Measurements from ENCODE around the gene SOWAHD.
"Not testable (repeated sequence)": the region's sequence is repeated elsewhere in the genome, so short reads cannot be mapped to it uniquely, and the experiment has no call there.

Gene SOWAHD

GRCh38 chrX:119759248-119759766 is 919 bp downstream of the SOWAHD start:
- no peak for DNase-seq

- no peak for DNase-seq
Measured at GRCh38 chrX:119760026-119760877, 1.9 kb downstream of the SOWAHD start.

DNA sequence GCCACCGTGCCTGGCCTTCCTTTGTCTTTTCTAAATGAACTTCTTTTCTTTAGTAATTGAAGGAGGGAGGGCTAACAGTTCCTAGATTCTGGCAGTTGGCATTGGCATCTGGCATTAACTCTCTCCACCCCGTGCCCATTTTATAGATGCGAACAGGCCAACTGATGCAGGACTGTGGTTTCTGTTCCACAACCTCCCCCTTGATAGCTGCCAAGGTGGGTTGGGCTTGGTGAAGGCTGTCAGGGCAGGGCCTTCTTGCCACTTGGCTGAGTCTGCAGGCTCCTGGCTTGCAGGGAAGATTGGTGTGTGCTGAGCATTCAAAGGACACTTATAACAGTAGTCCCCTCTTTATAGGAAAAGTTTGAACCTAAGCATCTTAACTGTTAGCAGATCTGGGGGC is 4.3 kb downstream of the SOWAHD start:
- DNase-seq: no peak

GRCh38 chrX:119763181-119763580 is 4.8 kb downstream of the SOWAHD start:
- DNase-seq: no peak

DNA sequence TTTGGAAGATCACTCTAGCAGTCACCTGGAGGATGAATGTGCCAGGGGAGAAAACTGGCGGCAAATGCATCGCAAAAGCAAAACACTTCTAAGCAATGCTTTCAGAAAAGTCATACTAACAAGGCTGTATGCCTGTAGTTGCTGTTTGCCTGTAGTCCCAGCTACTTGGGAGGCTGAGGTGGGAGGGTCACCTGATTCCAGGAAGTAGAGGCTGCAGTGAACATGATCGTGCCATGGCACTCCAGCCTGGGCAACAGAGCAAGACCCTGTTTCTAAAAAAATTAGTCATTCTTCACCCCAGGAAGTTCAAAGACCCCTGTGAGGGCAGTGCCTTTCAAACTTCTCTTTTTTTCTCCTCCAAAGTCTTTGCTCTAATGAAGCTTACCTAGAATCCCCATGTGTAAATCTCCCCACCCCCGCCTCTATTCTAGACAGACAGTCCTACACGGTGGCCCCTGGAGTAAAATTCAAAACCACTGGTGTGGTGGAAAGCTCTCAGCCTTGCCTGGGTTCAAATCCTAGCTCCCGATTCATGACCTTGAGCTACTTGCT is 5.5 kb downstream of the SOWAHD start:
- DNase-seq: no peak

GRCh38 chrX:119768436-119768835 is 10.0 kb downstream of the SOWAHD start:
- DNase-seq: not testable (repeated sequence)

DNA sequence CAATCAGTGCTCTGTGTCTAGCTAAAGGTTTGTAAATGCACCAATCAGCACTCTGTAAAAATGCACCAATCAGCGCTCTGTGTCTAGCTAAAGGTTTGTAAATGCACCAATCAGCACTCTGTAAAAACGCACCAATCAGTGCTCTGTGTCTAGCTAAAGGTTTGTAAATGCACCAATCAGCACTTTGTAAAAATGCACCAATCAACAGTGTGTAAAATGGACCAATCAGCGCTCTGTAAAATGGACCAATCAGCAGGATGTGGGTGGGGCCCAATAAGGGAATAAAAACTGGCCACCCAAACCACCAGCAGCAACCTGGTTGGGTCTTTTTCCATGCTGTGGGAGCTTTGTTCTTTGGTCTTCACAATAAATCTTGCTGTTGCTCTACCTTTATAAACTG is 11.0 kb downstream of the SOWAHD start:
- not testable (repeated sequence) for DNase-seq

DNA sequence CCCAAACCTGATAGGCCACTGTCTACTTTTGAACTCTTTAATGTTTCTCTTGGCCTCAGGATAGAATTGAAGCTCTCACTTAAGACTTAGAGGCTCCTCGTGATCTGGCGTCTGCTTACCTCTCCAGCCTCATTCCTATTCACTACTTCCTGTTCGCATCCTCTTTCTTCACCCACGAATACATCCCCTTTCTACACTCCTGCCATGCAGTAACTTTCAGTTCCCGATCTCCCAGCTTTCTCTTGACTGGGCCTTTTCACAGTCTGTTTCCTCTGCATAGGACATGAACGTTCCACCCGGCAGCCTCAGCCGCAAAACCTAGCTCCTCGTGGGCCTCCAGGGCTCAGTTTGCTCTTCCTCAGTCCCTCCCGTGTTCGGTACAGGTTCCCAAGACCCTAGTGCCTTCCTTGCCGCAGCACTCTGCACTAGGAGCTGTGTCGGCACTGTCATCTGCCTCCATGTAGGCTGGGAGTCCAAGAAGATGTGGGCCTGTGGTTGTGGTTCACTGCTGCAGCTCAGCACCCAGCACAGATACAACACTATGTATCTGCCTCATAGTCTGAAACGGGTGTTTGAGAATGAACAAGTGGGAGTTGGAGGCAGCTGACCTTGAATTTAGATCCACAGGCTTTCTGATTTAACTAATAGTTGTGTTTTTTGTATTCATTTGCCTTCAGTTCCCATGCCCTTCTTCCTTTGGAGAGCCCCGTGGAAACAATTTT is 17.3 kb downstream of the SOWAHD start:
- no peak for DNase-seq

DNA sequence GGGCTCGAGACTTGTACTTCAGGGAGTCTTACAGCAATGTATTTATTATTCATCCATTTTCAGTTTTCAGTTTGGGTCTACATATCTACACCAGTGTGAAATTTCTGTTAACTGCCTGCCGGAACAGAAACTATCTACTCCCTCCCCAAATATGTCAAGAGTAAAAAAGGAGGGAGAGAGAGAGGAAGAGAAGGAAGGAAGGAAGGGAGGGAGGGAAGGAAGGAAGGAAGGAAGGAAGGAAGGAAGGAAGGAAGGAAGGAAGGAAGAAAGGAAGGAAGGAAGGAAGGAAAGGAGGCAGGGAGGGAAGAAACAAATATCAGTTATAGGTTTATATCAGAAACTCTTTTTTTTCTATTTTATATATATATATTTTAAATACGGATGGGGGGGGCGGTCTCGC is 20.4 kb downstream of the SOWAHD start:
- DNase-seq: no peak

DNA sequence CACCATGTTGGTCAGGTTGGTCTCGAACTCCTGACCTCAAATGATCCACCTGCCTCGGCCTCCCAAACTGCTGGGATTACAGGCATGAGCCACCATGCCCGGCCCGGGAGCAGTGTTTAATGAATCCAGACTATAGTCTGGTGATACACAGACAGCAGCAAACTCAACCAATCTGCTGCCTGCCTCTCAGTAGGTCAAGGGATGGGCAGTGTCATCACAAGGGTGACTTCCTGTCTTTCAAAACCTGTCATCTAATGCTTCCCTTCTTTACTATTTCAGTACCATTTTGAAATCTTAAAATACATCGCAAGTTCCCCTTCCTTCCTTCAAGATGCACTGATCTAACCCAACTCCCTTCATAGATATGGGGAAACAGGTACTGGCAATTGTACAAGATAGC is 24.6 kb downstream of the SOWAHD start:
- no peak for DNase-seq

- peak; percentile 47 for DNase-seq
Measured at GRCh38 chrX:119784747-119785446, 26.5 kb downstream of the SOWAHD start.

DNA sequence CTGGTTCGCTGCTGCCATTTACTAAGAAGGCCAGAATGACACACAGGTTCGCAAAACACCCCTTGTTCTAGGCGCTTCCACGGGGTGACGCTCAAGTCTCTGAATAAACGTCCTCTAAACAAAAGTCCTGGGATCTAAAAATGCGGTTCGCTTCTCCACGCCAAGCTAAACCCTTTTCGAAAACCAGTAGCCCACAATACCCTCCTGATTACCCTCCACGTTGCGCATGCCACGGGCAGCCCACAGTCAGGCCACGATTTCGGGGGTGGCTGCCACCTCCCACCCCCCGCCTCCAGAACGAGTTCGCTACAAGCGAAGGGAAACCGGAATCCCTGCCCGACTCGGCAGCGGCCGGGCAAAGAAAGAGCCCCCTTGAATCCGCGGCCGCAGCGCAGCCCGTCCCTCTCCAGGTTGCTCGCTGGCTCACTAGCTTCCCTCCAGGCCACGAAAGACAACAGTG is 32.6 kb downstream of the SOWAHD start:
- DNase-seq: no peak

DNA sequence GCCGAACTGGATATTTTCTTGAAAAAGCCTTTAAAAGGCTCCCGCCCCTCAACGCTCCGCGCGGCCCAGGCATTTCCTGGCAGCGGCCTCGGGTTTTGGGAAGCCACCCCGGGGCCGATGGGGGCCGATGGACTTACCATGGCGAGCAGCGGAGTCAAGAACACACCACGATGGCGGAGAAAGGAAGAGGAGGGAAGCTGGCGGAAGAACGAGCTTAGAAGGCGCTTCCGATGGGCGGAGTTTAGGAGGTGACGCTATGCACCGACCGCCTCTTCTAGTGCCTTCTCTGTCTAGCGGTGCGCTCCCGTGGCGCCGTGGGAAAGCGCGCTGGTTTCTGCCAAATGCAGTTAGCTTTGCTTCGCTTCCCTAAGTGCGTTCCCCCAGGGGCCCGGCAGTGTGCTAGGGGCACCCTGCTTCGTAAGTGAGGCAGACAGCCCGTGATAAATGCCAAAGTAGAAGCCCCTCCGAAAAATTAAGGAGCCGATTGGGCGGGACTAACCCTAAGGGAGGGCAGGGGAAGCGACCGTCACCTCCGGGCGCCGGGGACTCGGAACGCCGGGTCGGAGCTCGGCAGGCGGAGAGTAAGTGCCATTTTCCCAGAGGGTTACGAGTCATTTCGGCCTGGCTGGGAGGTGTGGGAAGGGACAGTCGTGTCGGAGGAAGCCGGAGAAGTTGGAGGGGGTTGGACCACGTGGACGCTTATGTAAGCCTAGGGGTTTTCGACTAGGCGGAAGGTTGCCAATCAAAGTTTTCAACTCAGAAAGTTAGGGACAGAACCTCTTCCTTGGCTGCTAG is 33.2 kb downstream of the SOWAHD start, which contains the start of gene RPL39:
RPL39 (minus strand) TSS at position 194 of the 795 bp plus-strand sequence; CDS start at position 140, 54 bp downstream.
- DNase-seq: peak; percentile 81

GRCh38 chrX:119801253-119802221 is 43.1 kb downstream of the SOWAHD start:
- no peak for DNase-seq

DNA sequence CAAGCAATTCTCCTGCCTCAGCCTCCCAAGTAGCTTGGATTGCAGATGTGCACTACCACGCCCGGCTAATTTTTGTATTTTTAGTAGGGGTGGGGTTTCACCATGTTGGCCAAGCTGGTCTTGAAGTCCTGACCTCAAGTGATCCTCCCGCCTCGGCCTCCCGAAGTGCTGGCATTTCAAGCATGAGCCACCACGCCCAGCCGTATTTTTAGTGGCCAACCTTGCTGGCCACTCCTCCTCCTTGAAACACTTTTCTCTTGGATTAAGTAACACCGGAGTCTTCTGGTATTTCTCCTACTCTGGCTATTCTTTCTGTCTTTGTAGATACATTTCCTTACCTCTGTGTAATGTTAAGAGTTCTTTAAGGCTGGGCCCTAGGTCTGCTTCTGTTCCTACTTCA is 44.2 kb downstream of the SOWAHD start:
- DNase-seq: no peak

DNA sequence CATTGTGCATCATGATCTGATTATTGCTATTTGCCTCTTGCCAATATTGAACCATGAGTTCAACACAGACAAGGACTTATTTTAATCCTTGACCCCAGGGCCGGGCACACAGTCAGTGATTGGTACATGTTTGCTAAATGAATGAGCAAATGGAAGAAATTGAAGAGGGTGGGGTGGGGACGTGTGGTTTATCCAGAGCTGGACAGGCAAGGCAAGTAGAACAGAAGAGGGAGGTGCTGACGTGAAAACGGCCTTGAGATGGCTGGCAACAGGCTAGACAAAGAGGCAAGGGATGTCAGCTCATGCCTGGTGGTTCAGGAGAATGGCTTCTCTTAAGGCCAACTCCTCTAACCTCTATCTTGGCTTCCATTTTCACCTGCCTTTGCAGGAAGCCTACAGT is 50.1 kb downstream of the SOWAHD start:
- not testable (repeated sequence) for DNase-seq

- DNase-seq: no peak
Measured at GRCh38 chrX:119809185-119809666, 50.8 kb downstream of the SOWAHD start.

Measured in DMS 273 treated with DMSO at 0.1 percent for 48 hours (cell line).